Erythroblast (primary cell): Measurements from ENCODE around the gene ITGA2B.
A peak's percentile ranks its signal among the peaks of the same experiment; 100 is the strongest.

Source experiments
- GATA1 ChIP-seq: IDR thresholded peaks from 2 replicates; pipeline ENCODE4 v1.6.1; 2011; ENCODE audit warnings: low read depth, mild to moderate bottlenecking, control low read depth, low read length, moderate library complexity
- POLR2A ChIP-seq: IDR thresholded peaks from 2 replicates; pipeline ENCODE4 v1.6.1; 2011; ENCODE audit warnings: mild to moderate bottlenecking, low read length

DNA sequence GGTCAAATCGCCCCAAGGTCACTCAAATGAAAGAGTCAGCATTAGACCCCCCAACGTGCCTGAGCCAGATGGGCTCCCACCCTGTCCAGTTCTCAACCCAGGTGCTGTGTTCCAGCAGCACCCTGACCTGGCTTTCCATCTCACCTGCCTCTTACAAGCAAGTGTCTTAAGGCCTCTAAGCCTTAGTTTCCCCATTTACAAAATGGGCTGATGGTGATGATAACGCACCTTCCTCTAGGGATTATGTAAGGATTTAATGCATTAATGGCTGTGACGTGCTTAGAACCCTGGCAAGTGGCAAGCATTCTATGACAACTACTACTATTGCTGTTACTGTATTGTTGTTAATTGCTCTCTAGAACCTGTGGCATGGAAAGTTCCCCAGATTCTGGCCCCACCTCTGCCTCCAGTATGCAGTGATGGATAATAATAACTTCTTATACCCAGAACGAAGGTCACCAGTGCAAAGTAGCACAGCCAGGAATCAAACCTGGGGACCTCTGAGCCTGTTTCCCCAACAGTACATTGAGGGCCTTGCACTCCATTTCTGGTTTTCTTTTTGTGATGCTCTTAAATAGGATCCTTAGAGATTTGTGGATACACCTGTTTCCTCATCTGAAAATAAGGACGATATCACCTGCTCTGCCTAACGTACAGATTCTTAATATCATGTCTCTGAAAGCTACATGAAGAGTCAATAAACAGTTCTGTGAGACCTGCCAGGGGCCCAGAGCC lies 61.6 kb downstream of the ITGA2B start:
- TF ChIP-seq POLR2A (peak; percentile 2), GATA1 (no peak)
